NCI-H1436 treated with DMSO at 0.1 percent for 48 hours (cell line): Measurements from ENCODE around the gene CDC5L.
"Not testable (repeated sequence)": the region's sequence is repeated elsewhere in the genome, so short reads cannot be mapped to it uniquely, and the experiment has no call there.

Source experiments
- DNase-seq: peaks from one replicate; lab custom pipeline; 2025; lab: John Stamatoyannopoulos, UW

Gene CDC5L

DNA sequence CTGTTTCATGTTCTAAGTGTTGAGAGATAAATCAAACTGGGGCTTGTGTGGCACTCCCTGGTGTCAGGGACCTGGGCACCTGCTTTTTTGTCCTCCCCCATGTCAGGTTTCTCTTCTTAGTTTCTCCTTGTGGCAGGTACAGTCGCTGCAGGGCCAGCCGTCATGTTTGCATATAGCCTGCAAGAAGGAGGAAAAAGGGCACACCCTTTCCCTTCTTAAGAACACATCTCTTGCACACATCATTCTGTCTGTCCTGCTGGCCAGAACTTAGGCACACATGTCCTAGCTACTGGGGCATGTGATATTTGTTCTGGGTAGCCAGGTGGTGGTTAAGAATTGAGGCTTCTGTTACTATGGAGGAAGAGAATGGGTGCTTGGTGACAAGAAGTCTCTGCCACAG is 27.9 kb downstream of the CDC5L start:
- DNase-seq: no peak

DNA sequence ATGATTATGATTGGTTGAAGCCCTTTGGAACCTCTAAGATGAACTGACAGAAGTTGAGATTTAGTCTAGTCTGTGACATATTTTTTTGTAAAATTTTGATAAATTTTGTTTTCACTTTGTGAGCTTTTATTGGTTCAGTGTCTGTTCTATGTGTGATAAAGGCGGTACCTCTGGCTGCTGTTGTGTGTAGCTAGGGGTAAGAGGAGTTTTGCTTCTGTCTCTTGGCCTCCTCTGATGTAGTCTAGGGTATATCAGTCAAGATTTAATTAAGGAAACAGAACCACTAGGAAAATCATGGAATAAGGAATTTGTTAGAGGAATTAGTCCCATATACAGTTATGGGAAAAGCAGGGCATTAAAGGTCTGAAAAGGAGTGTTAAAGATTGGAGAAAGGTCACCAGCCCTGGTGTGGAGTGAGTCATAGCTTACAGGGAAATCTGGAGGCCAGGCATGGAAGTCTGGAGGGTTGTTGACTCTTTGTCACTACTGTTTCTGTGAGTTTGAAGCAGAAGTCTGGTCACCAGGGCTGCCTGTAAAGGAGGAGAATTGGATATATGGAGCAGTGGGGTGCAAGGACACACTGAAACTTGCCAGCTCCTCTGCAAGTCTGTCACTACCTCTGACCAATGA is 28.5 kb downstream of the CDC5L start:
- DNase-seq: no peak

DNA sequence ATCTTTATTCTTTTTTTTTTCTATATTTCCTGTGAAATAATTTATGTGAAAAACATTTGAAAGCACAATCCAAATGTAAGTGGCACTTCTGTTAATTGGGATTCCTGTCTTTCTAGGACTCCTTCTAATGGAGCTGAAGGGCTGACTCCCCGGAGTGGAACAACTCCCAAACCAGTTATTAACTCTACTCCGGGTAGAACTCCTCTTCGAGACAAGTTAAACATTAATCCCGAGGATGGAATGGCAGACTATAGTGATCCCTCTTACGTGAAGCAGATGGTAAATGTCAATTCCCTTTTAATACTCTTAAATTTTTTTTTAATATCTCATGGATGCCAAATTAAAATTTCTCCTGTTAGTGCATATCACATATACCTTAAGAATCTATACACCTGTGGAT is 35.0 kb downstream of the CDC5L start:
- DNase-seq: no peak

DNA sequence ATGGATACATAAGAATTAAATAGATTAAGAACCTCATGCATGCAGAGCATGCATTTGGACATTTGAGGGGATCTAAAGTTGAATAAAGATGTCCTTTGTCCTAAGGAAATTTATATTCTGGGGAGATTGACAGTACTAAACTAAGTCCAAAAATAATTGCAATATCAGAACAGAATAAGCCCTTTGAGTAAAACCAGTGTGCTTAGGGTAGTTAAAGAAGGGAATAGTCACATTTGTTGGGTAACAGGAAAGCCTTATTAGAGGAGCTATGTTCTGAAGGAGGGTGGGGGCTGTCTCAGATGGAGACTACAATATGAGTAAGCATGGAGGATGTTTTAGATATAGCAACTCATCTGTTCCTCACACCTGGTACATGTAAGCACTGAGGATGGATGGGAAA is 35.8 kb downstream of the CDC5L start:
- no peak for DNase-seq

GRCh38 chr6:44425951-44426350 is 38.4 kb downstream of the CDC5L start:
- DNase-seq: no peak

GRCh38 chr6:44428682-44429081 is 41.2 kb downstream of the CDC5L start:
- DNase-seq: no peak

DNA sequence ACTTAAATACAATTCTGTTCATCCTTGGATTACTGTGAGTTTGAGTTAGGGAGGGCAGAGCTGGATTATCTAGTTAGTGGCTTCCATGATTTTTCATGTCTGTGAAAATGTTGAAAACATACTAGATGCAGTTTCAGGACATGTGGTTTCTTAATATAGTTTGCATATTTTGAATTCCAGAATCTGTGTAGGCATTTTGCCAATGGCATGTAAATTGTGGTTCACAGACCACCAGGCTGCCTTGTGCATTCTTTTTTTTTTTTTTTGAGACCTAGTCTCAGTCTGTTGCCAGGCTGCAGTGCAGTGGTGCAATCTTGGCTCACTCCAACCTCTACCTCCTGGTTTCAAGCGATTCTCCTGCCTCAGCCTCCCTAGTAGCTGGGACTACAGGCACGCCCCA is 42.8 kb downstream of the CDC5L start:
- DNase-seq: no peak

- DNase-seq: no peak
Observed at GRCh38 chr6:44431118-44431725, 43.7 kb downstream of the CDC5L start.

DNA sequence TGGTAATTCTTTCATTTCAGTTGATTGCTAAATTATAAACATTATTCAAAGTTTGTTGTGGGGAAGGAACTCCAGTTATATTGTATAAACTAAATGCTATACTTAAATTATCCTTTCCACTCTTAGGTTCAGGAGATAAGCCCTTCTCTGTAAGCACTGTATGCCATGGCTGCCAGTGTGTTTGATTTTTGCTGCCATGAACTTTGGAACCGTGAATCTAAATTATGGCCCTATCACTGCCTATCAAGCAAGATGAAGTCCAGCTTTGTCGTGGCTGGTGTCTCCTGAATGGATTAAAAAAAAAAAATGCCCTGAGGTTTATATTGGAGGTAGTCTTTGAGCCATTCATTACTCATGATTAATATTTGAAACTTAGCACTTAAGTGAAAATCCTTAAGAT is 44.7 kb downstream of the CDC5L start:
- DNase-seq: no peak

GRCh38 chr6:44432726-44433125 is 45.2 kb downstream of the CDC5L start:
- no peak for DNase-seq

- DNase-seq: no peak
Observed at GRCh38 chr6:44435500-44435899, 48.0 kb downstream of the CDC5L start.

DNA sequence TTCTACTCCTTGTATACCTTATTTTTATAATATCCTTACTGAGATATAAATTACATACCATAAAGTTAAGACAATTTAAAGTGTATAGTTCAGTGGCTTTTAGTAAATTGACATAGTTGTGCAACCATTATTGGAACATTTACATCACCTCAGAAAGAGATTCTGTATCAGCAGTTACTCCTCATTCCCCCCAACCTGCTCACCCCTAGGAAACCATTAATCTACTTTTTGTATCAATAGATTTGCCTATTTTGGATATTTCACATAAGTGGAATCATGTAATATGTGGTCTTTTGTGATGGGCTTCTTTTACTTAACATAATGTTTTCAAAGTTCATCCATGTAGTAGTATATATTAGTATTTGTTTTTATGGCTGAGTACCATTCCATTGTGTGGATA is 51.3 kb downstream of the CDC5L start:
- DNase-seq: no peak

DNA sequence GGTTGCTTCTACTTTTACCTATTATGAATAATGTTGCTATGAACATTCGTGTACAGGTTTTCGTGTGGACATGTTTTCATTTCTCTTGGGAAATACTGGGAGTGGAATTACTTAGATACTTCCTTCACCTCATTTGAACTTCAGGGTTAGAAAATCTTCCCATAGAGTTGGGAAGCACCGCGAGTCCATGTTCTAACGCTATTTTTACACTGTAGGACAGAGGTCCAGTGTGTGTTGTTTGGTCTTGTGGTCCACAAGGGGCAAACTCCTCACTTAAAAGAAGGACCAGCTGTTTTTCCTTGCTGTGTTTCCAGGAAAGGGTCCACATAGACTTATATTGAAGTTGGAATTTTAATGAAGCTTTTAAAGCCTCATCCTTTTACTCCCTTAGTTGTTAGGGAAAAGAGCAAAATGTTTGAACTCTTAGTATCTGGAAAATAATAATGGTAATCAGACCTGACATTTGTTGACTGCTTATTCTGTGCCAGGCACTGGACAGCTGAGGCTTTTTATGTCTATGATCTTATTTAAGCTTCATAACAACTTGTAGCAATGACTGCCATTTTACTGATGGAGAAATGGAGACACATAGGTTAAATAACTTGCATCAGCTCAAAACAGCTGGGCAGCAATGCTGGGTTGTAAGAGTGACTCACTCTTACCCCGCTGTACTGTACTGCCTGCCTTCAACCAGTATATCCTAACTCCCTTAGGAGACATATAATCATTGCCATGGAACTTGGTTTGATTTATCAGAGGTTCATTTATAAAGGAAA is 52.0 kb downstream of the CDC5L start:
- DNase-seq: no peak

- no peak for DNase-seq
Observed at GRCh38 chr6:44441091-44441855, 53.8 kb downstream of the CDC5L start.

- DNase-seq: no peak
Observed at GRCh38 chr6:44442236-44442635, 54.7 kb downstream of the CDC5L start.

- no peak for DNase-seq
Observed at GRCh38 chr6:44442833-44443444, 55.4 kb downstream of the CDC5L start.

- DNase-seq: no peak
Observed at GRCh38 chr6:44444853-44445252, 57.3 kb downstream of the CDC5L start.

DNA sequence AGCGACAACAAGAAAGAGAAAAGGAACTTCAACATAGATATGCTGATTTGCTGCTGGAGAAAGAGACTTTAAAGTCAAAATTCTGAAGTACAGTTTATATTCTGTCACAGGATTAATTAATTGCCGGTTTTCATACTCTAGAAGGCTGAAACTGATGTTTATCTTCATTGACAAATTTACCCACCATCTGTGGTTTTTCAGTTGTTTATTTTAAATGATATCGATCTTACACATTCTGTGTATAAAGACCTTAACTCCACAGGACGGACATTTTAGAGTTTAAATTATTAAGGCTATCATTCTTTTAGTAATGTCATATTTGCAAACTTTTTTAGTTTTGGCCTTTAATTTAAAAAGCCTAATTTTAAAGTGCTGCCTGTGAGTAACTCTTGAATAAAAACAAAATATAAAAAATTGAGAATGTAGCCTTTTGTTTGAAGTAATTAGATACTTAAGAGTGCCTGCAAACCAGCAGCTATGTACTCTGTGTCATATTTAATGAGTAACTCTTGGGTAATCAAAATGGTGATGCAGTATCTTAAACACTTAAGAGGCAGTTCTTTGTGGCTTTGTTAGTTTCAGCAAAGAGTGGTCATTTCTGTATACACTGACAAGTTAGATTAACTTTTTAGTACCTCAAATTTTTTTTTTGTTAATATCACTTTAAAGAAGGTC is 59.3 kb downstream of the CDC5L start:
- DNase-seq: no peak

- not testable (repeated sequence) for DNase-seq
Observed at GRCh38 chr6:44449181-44449580, 61.7 kb downstream of the CDC5L start.

DNA sequence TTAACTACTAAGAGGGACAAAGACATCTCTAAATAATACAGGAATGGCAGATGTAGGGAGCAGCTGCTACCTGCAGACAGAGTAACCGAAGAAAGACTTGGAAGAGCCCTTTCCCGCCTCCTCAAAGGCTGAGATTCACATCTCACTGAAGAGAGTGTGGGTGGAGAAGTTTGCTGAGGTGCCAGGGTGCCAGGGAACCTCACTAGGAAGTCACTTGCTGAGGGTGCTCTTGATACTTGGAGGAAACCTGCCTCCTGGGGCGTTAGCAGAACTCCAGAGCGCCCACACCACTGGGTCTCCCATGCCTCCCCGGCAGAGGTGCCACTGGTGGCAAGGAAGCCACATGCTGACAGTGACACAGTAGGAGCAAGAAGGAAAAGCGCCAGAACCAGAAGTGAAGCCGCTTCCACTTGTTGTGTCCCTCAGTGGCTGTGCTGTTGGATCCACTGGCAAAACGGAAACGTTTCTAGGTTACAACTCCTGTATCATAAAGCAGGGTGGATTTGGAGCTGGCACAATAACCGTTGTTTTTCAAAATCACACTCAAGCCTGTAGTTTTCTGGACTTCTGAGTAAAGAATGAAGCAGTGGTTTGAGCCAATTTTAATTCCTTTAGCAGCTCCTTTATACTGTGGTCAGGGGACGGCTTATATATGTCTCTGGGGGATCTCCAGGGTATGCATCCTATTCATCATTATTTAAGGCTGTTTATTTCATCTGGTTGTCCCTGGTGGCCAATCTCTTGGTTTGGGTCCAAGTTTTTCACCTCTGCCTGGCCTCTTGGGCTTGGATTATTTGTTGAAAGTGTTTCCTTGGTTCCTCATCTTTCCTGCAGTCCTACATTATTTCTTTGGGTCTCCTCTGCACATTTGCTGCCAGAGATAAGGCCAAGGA is 64.5 kb downstream of the CDC5L start:
- DNase-seq: no peak

- DNase-seq: no peak
Observed at GRCh38 chr6:44452725-44453124, 65.2 kb downstream of the CDC5L start.
